ENCODE data around the gene TYR.
"Not testable (repeated sequence)": the region's sequence is repeated elsewhere in the genome, so short reads cannot be mapped to it uniquely, and the experiment has no call there.

Gene TYR

GRCh38 chr11:89177691-89178231 lies at the start of gene TYR:
Gene TYR (plus strand): TSS chr11:89177875. CDS start chr11:89177954, 79 bp downstream.
- DNase-seq = no peak
- ATAC-seq = no peak

GRCh38 chr11:89136606-89137005 lies 41.1 kb upstream of the TYR start:
- no peak for ATAC-seq
- no peak for DNase-seq

- ATAC-seq (no peak), DNase-seq (no peak)
These were observed 30.4 kb upstream of the TYR start for GRCh38 chr11:89147229-89147628.

DNA sequence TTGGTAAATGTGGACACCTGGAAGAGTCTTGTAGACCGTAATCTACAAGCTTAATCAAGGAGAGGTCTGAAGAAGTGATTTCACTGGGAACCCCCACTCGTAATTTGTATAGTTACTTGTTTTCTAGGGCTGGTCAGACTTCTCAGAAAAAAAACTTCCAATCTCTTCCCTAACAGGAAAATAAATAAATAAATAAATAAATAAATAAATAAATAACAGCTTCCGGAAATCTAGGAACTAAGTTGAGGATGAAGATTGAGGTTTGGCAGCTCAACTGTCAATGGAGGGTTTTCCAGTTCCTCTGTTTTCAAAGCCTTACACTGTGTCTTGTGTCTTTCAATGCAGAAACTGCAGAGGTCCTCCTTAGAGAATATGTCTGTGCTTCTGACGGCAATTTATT lies 17.7 kb upstream of the TYR start:
- DNase-seq (no peak), ATAC-seq (no peak)

DNA sequence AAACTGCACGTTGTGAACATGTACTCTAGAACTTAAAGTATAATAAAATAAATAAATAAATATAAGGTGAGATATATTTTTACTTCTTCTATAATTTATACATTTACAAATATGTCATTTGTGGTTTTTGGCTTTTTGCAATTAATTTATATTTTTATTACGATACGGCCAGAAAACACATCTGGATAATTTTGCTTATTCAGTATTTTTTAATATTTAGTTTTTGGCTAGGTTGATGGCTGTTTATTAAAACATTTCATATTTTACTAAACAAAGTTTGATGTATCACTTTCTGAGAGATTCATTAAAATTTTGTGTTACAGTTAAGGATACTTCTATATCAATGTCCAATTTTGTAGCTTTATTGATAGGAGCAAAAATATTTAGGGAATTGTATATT lies 15.7 kb upstream of the TYR start:
- no peak for ATAC-seq

DNA sequence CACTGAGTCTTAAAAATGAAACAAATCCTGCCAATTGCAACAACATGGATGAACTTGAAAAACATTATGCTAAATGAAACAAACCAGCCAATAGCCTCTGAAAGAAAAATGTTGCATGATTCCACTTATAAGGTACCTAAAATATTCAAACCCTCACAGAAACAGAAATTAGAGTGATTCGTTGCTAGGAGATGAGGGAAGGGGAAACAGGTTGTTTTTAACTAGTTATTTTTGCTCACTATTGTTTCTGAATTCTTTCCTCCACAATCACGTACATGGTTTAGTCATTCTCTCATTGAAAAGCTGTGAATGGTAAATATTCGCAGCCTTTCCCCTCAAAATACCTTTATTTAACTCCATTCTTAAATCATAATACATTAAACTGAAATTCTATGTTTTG lies 14.0 kb upstream of the TYR start:
- DNase-seq (no peak), ATAC-seq (no peak)

More for the DNA sequence above, 15.7 kb upstream of the TYR start:
- DNase-seq = no peak

GRCh38 chr11:89168396-89168795 lies 9.3 kb upstream of the TYR start:
- DNase-seq (no peak), ATAC-seq (no peak)

DNA sequence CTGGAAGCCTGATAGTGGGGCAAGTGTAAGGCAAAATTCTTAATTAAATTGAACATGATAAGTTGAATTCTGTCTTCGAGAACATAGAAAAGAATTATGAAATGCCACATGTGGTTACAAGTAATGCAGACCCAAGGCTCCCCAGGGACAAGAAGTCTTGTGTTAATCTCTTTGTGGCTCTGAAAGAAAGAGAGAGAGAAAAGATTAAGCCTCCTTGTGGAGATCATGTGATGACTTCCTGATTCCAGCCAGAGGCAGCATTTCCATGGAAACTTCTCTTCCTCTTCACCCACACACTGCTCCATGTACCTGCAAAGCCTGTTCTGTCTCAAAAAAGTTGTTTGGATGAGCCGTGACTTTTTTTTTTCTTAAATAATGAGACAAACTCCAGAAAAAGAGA lies 1.9 kb upstream of the TYR start:
- no peak for DNase-seq
- ATAC-seq = no peak

GRCh38 chr11:89176938-89177337 lies 737 bp upstream of the TYR start:
- ATAC-seq (no peak), DNase-seq (no peak)

DNA sequence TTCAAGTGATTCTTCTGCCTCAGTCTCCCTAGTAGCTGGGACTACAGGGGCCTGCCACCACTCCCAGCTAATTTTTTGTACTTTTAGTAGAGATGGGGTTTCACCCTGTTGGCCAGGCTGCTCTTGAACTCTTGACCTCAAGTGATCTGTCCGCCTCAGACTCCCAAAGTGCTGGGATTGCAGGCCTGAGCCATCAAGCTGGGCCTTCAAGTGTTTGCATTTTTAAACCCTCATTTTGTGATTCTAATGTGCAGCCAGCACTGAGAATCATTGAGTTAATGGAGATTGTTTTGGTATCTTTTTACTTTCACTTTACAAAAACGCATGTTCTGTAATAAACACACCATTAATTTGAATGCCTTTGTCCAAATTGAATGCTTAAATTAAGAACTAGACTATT lies 3.4 kb downstream of the TYR start:
- ATAC-seq (no peak), DNase-seq (no peak)

GRCh38 chr11:89182773-89183518 lies 5.3 kb downstream of the TYR start:
- DNase-seq = no peak
- no peak for ATAC-seq

- DNase-seq (no peak), ATAC-seq (no peak)
These were observed 6.3 kb downstream of the TYR start for GRCh38 chr11:89184021-89184420.

DNA sequence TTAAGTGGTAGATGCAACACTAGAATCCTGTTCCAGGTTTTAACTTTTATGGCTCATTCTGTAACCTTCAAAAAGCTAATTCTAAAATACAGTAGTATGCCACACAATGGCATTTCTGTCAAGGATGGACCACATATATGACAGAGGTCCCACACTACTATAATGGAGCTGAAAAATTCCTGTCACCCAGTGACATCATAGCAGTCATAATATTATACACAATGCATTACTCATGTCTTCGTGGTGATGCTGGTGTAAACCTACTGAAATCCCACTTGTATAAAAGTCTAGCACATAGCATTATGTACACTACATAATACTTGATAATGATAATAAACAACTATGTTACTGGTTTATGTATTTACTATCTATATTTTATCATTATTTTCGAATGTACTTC lies 12.1 kb downstream of the TYR start:
- ATAC-seq (no peak), DNase-seq (no peak)

DNA sequence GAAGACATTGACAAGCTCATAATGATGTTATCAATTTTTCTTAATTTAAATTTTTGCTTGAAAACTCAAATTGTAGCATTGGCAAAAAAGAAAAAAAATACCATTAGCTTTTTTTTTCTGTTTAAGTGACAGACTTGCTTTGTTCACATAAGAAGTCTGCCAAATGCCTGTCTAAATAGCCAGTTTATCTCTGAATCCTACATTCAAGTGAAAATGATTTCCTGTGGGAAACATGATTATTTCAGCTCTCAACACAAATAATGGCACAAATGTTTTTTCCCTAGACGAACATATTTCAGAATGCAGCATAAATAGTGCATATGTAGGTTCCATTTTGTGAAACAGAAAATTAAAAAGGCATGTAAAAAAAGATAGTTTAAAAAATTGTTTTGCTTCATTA lies 23.5 kb downstream of the TYR start:
- ATAC-seq = no peak

DNA sequence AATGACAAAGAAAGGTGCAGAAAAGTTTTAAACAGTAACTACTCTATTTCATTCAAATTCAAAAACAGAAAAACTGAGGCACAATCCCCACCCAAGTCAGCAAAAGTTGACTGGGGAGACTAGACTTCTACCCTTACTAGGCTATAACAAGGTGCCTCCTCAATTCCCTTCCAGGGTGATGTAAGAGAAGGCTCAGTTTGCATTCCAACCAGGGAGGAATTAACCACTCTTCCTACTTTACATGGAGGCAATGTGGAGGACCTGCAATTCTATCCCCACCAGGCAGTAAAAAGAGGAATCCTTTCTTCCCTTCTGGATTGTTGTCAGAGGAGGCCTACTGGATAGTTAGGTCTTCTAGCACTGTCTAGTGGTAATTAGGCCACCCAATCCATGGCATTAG lies 26.1 kb downstream of the TYR start:
- ATAC-seq = no peak

More for the DNA sequence above, 23.5 kb downstream of the TYR start:
- no peak for DNase-seq

GRCh38 chr11:89205378-89205777 lies 27.7 kb downstream of the TYR start:
- ATAC-seq (no peak), DNase-seq (no peak)

More for the DNA sequence above, 26.1 kb downstream of the TYR start:
- DNase-seq = no peak

DNA sequence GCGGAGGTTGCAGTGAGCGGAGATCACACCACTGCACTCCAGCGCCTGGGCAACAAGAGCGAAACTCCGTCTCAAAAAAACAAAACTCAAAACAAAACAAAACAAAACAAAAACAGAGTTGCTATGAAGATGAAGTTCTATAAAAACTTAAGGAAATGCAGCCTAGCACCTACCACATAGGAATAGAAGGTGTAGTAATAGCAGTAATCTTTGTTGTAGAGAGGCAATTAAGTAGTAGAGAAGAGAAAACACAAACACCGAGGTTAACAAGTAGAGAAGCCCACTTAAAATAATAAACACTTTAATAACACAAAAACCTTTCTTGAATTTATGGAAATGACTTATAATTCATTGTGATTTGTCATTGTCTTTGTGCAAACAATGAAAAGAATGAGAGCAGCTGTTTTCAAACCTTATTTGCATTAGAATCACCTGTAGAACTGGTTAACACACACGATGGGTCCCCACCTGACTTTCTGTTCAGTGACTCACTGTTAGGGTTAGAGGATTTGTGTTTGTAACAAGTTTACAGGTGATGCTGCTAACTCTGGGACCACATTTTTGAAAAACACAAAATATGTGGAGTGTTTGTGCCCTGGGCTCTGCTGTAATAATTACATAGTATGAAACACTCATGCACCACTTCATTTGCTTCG lies 43.1 kb downstream of the TYR start:
- DNase-seq (no peak), ATAC-seq (no peak)

GRCh38 chr11:89235083-89235482 lies 57.4 kb downstream of the TYR start:
- no peak for DNase-seq
- no peak for ATAC-seq

- no peak for DNase-seq
- no peak for ATAC-seq
These were observed 58.3 kb downstream of the TYR start for GRCh38 chr11:89235976-89236375.

DNA sequence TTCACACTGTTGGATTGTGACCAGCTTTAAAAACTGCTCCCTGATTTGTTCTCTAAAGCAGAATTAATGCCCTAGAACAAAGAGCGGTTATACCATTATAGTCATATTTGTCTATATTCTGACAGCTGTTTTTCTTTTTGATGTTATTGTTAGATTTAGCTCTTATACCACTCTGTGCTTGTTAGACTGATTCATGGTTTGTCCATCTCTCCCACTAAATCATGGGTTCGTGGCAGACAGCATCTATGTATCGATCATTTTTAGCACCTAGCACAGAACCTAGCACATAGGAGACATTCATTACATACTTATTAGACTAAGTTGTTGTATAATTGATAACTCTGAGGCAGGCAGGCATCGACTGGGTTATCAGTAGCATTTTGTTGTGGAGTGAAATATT lies 69.3 kb downstream of the TYR start:
- not testable (repeated sequence) for ATAC-seq, DNase-seq

- no peak for DNase-seq
- no peak for ATAC-seq
These were observed 71.5 kb downstream of the TYR start for GRCh38 chr11:89249196-89249595.

- ATAC-seq, DNase-seq: not testable (repeated sequence)
These were observed 83.8 kb downstream of the TYR start for GRCh38 chr11:89261483-89261882.

DNA sequence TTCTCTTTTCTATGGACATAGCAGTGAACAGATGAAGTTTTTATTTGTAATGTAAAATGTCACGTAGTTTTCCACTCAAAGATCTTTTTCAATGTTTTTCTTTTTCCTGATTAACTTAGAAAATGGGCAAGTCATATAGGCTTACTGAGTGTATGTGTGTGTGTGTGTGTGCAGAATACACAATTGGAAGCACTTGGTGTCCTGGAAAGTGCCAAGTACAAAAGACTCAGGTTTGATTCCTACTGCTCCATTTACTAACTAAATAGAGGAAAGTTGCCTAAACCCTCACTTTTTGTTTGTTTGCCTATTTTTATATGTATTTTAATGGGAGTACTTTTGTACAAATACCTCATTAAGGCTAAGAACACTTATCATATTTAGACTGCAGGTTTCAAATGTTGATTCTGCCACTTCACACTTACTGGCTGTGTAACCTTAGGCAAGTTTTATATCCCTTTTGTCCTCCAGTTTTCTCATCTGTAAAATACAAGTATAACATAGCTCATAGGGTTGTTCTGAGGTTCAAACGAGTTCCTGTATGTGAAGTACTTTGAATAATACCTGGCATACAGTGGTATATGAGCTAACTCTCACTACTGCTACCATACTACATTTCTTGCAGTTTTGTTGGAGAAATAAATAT lies 90.1 kb downstream of the TYR start:
- DNase-seq (no peak), ATAC-seq (no peak)
